Measurements from ENCODE around the gene PLCXD1. TPM values are rescaled to one million over a fixed set of nuclear protein-coding genes. Genes with fewer than 3 reads are reported as not detected.

PLCXD1 gene
- total and polyA plus RNA-seq, 9 of the 15 experiments (the other 6 are each of a cell fraction or from before 2014, with no cell fraction given), result 6.0 to 60.2 (median 39.5) TPM

- Histone ChIP-seq H3K9me1 (ENCODE audit: control insufficient read depth, insufficient read depth, low read length) (no peaks in the 10 kb centered on the region), H3K27me3 (ENCODE audit: control insufficient read depth in 2 of 2, insufficient read depth in 2 of 2, low read length in 2 of 2) (no peaks in the 10 kb centered on the region; a peak in 2 of 5 replicates), H3K4me3 (no peak overlapping the region), H3K27ac (ENCODE audit: extremely low read depth, low read depth, low read length) (no peak overlapping the region; the same call in 2 of the 3 replicates), H3K4me1 (replicated peaks in 1 of 2; ENCODE audit: control insufficient read depth in 2 of 2, insufficient read depth in 2 of 2, low read length in 2 of 2) (peaks cover 2 to 11% of the 10 kb centered on the region in 2 experiments; a peak in 4 of 5 replicates), H3K9me3 (replicated peaks; ENCODE audit: control insufficient read depth, insufficient read depth, low read depth, low read length) (no peaks in the 10 kb centered on the region), H3K79me2 (ENCODE audit: control insufficient read depth, insufficient read depth, low read length) (no peaks in the 10 kb centered on the region), H4K20me1 (replicated peaks; ENCODE audit: control insufficient read depth, insufficient read depth, low read length) (no peaks in the 10 kb centered on the region), H2AFZ (ENCODE audit: low read depth, low read length) (no peak overlapping the region), H3K9ac (ENCODE audit: insufficient read depth in 1 of 2, low read depth in 2 of 2, low read length in 2 of 2) (no peak overlapping the region), H3K4me2 (ENCODE audit: insufficient read depth, low read length) (no peak overlapping the region), H3K36me3 (ENCODE audit: control insufficient read depth, insufficient read depth, low read length) (no peaks in the 10 kb centered on the region)
- FAIRE-seq (no peak), ATAC-seq (no peak), DNase-seq (ENCODE audit: extremely low read depth in 1 of 4, low spot score in 3 of 4) (no peak)
- intact Hi-C loops (cut with micrococcal nuclease), result no loop called here
- no TSS peak for BruUV-seq (replicated peaks)
- CTCF ChIA-PET (ENCODE audit: low intra/inter-chr PET ratio), result no interaction called here
- WGBS (ENCODE audit: insufficient coverage, low coverage, missing lambda C conversion rate), result 28% methylated on average over 11 of the region's 12 CpGs
- POLR2A ChIA-PET, result no interaction called here
- in situ Hi-C loops (cut with MboI), result no loop called here
- TF ChIP-seq RBM15 (IDR thresholded peaks at IDR 0.05; ENCODE audit: insufficient read depth, low read length), result no peak
- peak; percentile 82 for TF ChIP-seq ESRRA (IDR thresholded peaks at IDR 0.05; ENCODE audit: borderline replicate concordance, low read depth)
- no peak for TF ChIP-seq TRIM25 (IDR thresholded peaks at IDR 0.05; ENCODE audit: borderline replicate concordance)
- TF ChIP-seq ZNF639 (CRISPR knock-in tag; conservative IDR thresholded peaks at IDR 0.05 in 1 of 2, IDR thresholded peaks at IDR 0.05 in 1 of 2), result 0 out of 4 replicates have a peak, but pooled peaks of 1 of the 2 experiments have one; percentile 5
- no peak for TF ChIP-seq NR4A1 (CRISPR knock-in tag; IDR thresholded peaks at IDR 0.05)
- 0 out of 2 replicates have a peak, but pooled peaks have one; percentile 7 for TF ChIP-seq NR4A1 (tag; IDR thresholded peaks at IDR 0.05)
- TF ChIP-seq, protein P1, sequence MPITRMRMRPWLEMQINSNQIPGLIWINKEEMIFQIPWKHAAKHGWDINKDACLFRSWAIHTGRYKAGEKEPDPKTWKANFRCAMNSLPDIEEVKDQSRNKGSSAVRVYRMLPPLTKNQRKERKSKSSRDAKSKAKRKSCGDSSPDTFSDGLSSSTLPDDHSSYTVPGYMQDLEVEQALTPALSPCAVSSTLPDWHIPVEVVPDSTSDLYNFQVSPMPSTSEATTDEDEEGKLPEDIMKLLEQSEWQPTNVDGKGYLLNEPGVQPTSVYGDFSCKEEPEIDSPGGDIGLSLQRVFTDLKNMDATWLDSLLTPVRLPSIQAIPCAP (CRISPR knock-in tag; IDR thresholded peaks at IDR 0.05; ENCODE audit: borderline replicate concordance), result no peak
Measured at GRCh38 chrX:252244-252956, 28.8 kb upstream of the PLCXD1 start.
